ENCODE results near the gene TRIM8. TPM values are rescaled to one million over a fixed set of nuclear protein-coding genes. Genes with fewer than 3 reads are reported as not detected.

TRIM8 gene
- total and polyA plus RNA-seq, 2 of the 4 experiments (the other 2 are of a cell fraction), result 25.5 to 126 TPM

DNA sequence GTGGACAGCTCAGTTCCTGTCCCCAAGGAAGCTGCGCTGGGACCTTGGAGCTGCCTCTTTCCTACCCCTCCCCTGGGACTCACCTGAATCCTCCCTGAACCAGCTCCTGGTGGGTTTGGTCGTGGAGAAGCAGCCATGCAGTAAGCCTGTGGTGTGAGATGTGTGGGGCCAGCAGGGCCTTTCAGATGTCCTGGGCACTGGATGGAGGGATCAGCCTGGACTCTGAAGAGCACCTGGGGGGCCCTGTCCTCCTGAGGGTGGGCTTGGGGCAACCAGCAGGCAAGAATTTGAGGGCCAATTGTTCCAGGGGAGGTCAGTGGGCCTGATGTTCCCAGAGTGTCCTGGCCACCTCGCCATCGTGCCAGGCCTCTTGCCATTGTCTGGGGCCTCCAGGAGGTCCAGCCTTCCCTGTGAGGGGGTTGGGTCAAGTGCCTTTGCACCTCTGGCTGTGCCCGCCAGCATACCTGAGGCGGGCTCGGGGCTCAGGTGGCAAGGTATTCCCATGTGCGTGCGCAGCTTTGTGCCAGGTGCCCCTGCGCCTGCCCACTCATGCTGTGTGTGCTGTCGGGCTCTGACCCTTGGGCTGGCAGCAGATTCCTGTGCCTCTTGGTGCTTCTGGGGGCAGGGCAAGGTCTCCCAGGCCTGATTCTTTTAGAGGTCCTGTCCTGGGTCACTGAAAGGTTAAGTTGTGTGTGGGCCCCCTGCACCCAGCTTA lies 7.3 kb downstream of the TRIM8 start:
- no TSS peak for BruUV-seq (replicated peaks)
- CTCF ChIA-PET, result interaction anchor here (1.4 kb wide), 1 partner anchor 27 kb away, joined by 5 read pairs; no protein-coding TSS in a partner anchor

More for the DNA sequence above, 7.3 kb downstream of the TRIM8 start:
- Histone ChIP-seq H3K9me3 (ENCODE audit: control insufficient read depth, insufficient read depth, low read length) (no peaks in the 10 kb centered on the region), H4K5ac (ENCODE audit: low read depth, low read length) (no peak overlapping the region), H2BK15ac (ENCODE audit: low read depth, low read length) (no peak overlapping the region), H4K8ac (ENCODE audit: low read depth in 2 of 2, low read length in 2 of 2) (no peak overlapping the region), H3K14ac (replicated peaks; ENCODE audit: low read depth, low read length) (no peak overlapping the region), H3K9me1 (ENCODE audit: insufficient read depth, low read length) (peaks cover 53% of the 10 kb centered on the region), H4K91ac (ENCODE audit: insufficient read depth, low read depth, low read length) (no peak overlapping the region), H4K20me1 (ENCODE audit: insufficient read depth, low read length) (peaks cover 100% of the 10 kb centered on the region), H2AFZ (replicated peaks; ENCODE audit: low read length, poor library complexity) (no peak overlapping the region), H3K79me1 (ENCODE audit: low read depth in 1 of 2, low read length in 2 of 2) (peaks cover 10 to 98% of the 10 kb centered on the region in 2 experiments; a peak in 3 of 4 replicates), H3K4me2 (ENCODE audit: low read depth, low read length) (no peak overlapping the region), H3K27me3 (ENCODE audit: control insufficient read depth, insufficient read depth, low read length) (no peaks in the 10 kb centered on the region), H3K4me1 (ENCODE audit: control insufficient read depth, insufficient read depth, low read length) (peaks cover 40% of the 10 kb centered on the region), H2BK20ac (ENCODE audit: low read depth, low read length) (no peak overlapping the region), H3K9ac (ENCODE audit: low read depth, low read length) (no peak overlapping the region), H2AK5ac (ENCODE audit: low read depth, low read length) (no peak overlapping the region), H3K23ac (ENCODE audit: low read depth, low read length) (no peak overlapping the region), H3K4me3 (ENCODE audit: insufficient read depth, low read depth, low read length) (no peak overlapping the region), H3K18ac (ENCODE audit: low read depth, low read length) (no peak overlapping the region), H3K27ac (ENCODE audit: insufficient read depth, low read length) (no peak overlapping the region), H3K4ac (ENCODE audit: low read depth, low read length) (no peak overlapping the region), H2BK120ac (ENCODE audit: low read depth, low read length) (no peak overlapping the region), H3K36me3 (ENCODE audit: control insufficient read depth, insufficient read depth, low read length) (peaks cover 57% of the 10 kb centered on the region), H2BK5ac (ENCODE audit: low read depth, low read length, poor library complexity, severe bottlenecking) (no peak overlapping the region), H2AK9ac (replicated peaks; ENCODE audit: low read depth, low read length, poor library complexity) (no peak overlapping the region), H3K56ac (ENCODE audit: extremely low read depth, insufficient read depth, low read length) (no peak overlapping the region)
- intact Hi-C loops (cut with micrococcal nuclease) (no loop called here), dilution Hi-C loops (cut with HindIII; ENCODE audit: low sequenced_read_pairs, unreplicated experiment) (no loop called here), in situ Hi-C loops (cut with MboI; ENCODE audit: low sequenced_read_pairs) (no loop called here)
- POLR2A ChIA-PET (ENCODE audit: unreplicated experiment), result no interaction called here
- DNase-seq (no peak), ATAC-seq (ENCODE audit: low read depth) (no peak)
- 100% methylated on average over 2 of the region's 11 CpGs; no CpG with 5 or more reads in 1 of the 2 experiments for WGBS, 2 experiments (ENCODE audit: extremely low coverage in 2 of 2, insufficient read length in 1 of 2)
- TF ChIP-seq, protein P1, sequence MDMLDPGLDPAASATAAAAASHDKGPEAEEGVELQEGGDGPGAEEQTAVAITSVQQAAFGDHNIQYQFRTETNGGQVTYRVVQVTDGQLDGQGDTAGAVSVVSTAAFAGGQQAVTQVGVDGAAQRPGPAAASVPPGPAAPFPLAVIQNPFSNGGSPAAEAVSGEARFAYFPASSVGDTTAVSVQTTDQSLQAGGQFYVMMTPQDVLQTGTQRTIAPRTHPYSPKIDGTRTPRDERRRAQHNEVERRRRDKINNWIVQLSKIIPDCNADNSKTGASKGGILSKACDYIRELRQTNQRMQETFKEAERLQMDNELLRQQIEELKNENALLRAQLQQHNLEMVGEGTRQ (IDR thresholded peaks at IDR 0.05; ENCODE audit: low read depth, low read length), result no peak
- TF ChIP-seq MAFK (IDR thresholded peaks at IDR 0.05; ENCODE audit: low read depth, low read length) (no peak), RCOR1 (IDR thresholded peaks at IDR 0.05; ENCODE audit: insufficient replicate concordance, low read length) (no peak), CHD1 (IDR thresholded peaks at IDR 0.05; ENCODE audit: low read depth, low read length) (no peak), NFE2L2 (IDR thresholded peaks at IDR 0.05; ENCODE audit: low read depth, low read length) (no peak), SMC3 (IDR thresholded peaks at IDR 0.05; ENCODE audit: low read depth, low read length) (no peak), MXI1 (IDR thresholded peaks at IDR 0.05; ENCODE audit: borderline replicate concordance, low read depth, low read length) (no peak), RAD21 (IDR thresholded peaks at IDR 0.05; ENCODE audit: low read length) (no peak), RFX5 (IDR thresholded peaks at IDR 0.05; ENCODE audit: low read depth, low read length) (no peak), POLR2A (IDR thresholded peaks at IDR 0.05; ENCODE audit: low read depth, low read length) (no peak), CEBPB (IDR thresholded peaks at IDR 0.05; ENCODE audit: low read depth, low read length) (no peak)
- TF ChIP-seq, protein P2, sequence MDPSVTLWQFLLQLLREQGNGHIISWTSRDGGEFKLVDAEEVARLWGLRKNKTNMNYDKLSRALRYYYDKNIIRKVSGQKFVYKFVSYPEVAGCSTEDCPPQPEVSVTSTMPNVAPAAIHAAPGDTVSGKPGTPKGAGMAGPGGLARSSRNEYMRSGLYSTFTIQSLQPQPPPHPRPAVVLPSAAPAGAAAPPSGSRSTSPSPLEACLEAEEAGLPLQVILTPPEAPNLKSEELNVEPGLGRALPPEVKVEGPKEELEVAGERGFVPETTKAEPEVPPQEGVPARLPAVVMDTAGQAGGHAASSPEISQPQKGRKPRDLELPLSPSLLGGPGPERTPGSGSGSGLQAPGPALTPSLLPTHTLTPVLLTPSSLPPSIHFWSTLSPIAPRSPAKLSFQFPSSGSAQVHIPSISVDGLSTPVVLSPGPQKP (IDR thresholded peaks at IDR 0.05; ENCODE audit: borderline replicate concordance, low read depth, low read length), result no peak
